Erythroblast (primary cell): Measurements from ENCODE around the gene GRAPL.
"Not testable (repeated sequence)": the region's sequence is repeated elsewhere in the genome, so short reads cannot be mapped to it uniquely, and the experiment has no call there.

Source experiments
- GATA1 ChIP-seq: IDR thresholded peaks from 2 replicates; pipeline ENCODE4 v1.6.1; 2011; ENCODE audit warnings: low read depth, mild to moderate bottlenecking, control low read depth, low read length, moderate library complexity
- POLR2A ChIP-seq: IDR thresholded peaks from 2 replicates; pipeline ENCODE4 v1.6.1; 2011; ENCODE audit warnings: mild to moderate bottlenecking, low read length

- not testable (repeated sequence) for TF ChIP-seq POLR2A, GATA1
Observed at GRCh38 chr17:19142419-19142818, 15.0 kb downstream of the GRAPL start.
